PC-3 (cell line): ENCODE results near the gene RELL2.

Experiments
- CTCF ChIP-seq: fragments of 300-600 bp; sonication (generic); conservative IDR thresholded peaks from 2 replicates; pipeline ENCODE4 v1.5.1; 2017; ENCODE audit warnings: antibody characterized with exemption, low read depth, mild to moderate bottlenecking, low read length
- EZH2 ChIP-seq: fragments of 300-600 bp; sonication (generic); IDR thresholded peaks from one replicate; pipeline ENCODE4 v1.6.1; 2017; ENCODE audit warnings: antibody characterized with exemption, mild to moderate bottlenecking, low read length; ENCODE audit not compliant: unreplicated experiment
- EZH2phosphoT487 ChIP-seq: fragments of 300-600 bp; sonication (generic); IDR thresholded peaks from 2 replicates; pipeline ENCODE4 v1.6.1; 2018; ENCODE audit warnings: mild to moderate bottlenecking, antibody characterized with exemption, low read length, borderline replicate concordance

GRCh38 chr5:141677415-141677814, 40.6 kb downstream of the RELL2 start:
- peak; percentile 24; the same call in 1 of the 2 replicates for TF ChIP-seq CTCF
- TF ChIP-seq EZH2 = no peak
- no peak for TF ChIP-seq EZH2phosphoT487
